A549 (cell line): ENCODE results near the gene U2AF1L4. TPM values are rescaled to one million over a fixed set of nuclear protein-coding genes. Genes with fewer than 3 reads are reported as not detected.

Experiments
- ATAC-seq, 2 experiments: fragments of 200-7000 bp in 1 of 2; fragments of >200 bp in 1 of 2; cut with Nextera tagmentation in 1 of 2; cut with Tn5 transposase in 1 of 2; 3 replicates each; pipeline versions ENCODE4 v1.8.0 to v1.9.1; 2018 to 2020; ENCODE audit warnings: mild to moderate bottlenecking in 1 of 2, moderate library complexity in 1 of 2
- CTCF ChIA-PET: fragments of 300-600 bp; sonication (Branson Sonifier 250); formaldehyde crosslinking; extraction: SDS; loops from one replicate; lab custom pipeline; 2021; ENCODE audit warnings: antibody characterized with exemption, inconsistent platforms; lab: Yijun Ruan, JAX
- POLR2A ChIA-PET: fragments of 350-600 bp; formaldehyde crosslinking; extraction: SDS; loops from one replicate; lab custom pipeline; 2021; ENCODE audit warnings: antibody characterized with exemption, inconsistent platforms; lab: Yijun Ruan, JAX
- DNase-seq, 2 experiments: peaks; one replicate each; pipeline versions ENCODE4 v3.0.0 to v3.0.0-alpha.2; 2011 to 2016; ENCODE audit warnings: low read depth in 1 of 2, low spot score in 1 of 2
- FAIRE-seq: peaks from 2 replicates; lab custom pipeline; 2011; peaks lifted over from hg19 to GRCh38; lab: Jason Lieb, UNC
- H3K27ac ChIP-seq, 2 experiments: fragments of >200 bp; sonication (Bioruptor Twin); formaldehyde crosslinking; 3 replicates each; pipeline ENCODE4 v1.5.1; 2016 to 2017
- H3K4me1 ChIP-seq: fragments of >200 bp; sonication (Bioruptor Twin); formaldehyde crosslinking; 3 replicates; pipeline ENCODE4 v1.6.1; 2016
- H3K4me2 ChIP-seq: fragments of >200 bp; sonication (Bioruptor Twin); formaldehyde crosslinking; 3 replicates; pipeline ENCODE4 v1.6.1; 2016
- H3K4me3 ChIP-seq: fragments of >200 bp; sonication (Bioruptor Twin); formaldehyde crosslinking; 3 replicates; pipeline ENCODE4 v1.5.1; 2016
- H3K9me3 ChIP-seq: fragments of >200 bp; sonication (Bioruptor Twin); formaldehyde crosslinking; 3 replicates; pipeline ENCODE4 v1.6.1; 2016
- BCL3 ChIP-seq: fragments of >200 bp; sonication (Bioruptor Twin); formaldehyde crosslinking; IDR thresholded peaks from 3 replicates; pipeline ENCODE4 v1.6.1; 2016
- BHLHE40 ChIP-seq: IDR thresholded peaks from 2 replicates; pipeline ENCODE4 v1.6.1; 2012; ENCODE audit warnings: low read depth, low read length, inconsistent platforms
- CBX8 ChIP-seq: fragments of 200-600 bp; sonication (generic); IDR thresholded peaks from 2 replicates; pipeline ENCODE4 v1.6.1; 2016
- E2F6 ChIP-seq: IDR thresholded peaks from 2 replicates; pipeline ENCODE4 v1.6.1; 2012; ENCODE audit warnings: low read depth, borderline replicate concordance
- EHF ChIP-seq: fragments of 250-450 bp; sonication (Bioruptor Pico); IDR thresholded peaks from 2 replicates; pipeline ENCODE4 v1.5.0; 2020; ENCODE audit warnings: mild to moderate bottlenecking
- ESRRA ChIP-seq: fragments of 150-350 bp; IDR thresholded peaks from 2 replicates; pipeline ENCODE4 v1.6.1; 2014; ENCODE audit warnings: mild to moderate bottlenecking, low read length, borderline replicate concordance
- FOSB ChIP-seq: fragments of 250-450 bp; sonication (Bioruptor Pico); IDR thresholded peaks from 2 replicates; pipeline ENCODE4 v1.5.0; 2020; ENCODE audit warnings: mild to moderate bottlenecking, moderate library complexity
- FOXS1 ChIP-seq: fragments of 250-450 bp; sonication (Bioruptor Pico); IDR thresholded peaks from 2 replicates; pipeline ENCODE4 v1.5.0; 2020; ENCODE audit warnings: mild to moderate bottlenecking, moderate library complexity
- HES2 ChIP-seq: fragments of >200 bp; sonication (Bioruptor Twin); formaldehyde crosslinking; IDR thresholded peaks from 2 replicates; pipeline ENCODE4 v1.6.1; 2016
- HOXA7 ChIP-seq: fragments of 250-450 bp; sonication (Bioruptor Pico); IDR thresholded peaks from 2 replicates; pipeline ENCODE4 v1.5.0; 2020; ENCODE audit warnings: mild to moderate bottlenecking, moderate library complexity
- HOXB13 ChIP-seq: fragments of 250-450 bp; sonication (Bioruptor Pico); IDR thresholded peaks from 2 replicates; pipeline ENCODE4 v1.5.0; 2020; ENCODE audit warnings: low read depth, mild to moderate bottlenecking, moderate library complexity
- MAFK ChIP-seq: fragments of 450-650 bp; IDR thresholded peaks from 2 replicates; pipeline ENCODE4 v1.6.1; 2014; ENCODE audit not compliant: partially characterized antibody
- PBX3 ChIP-seq: IDR thresholded peaks from 2 replicates; pipeline ENCODE4 v1.6.1; 2012
- POLR2AphosphoS2 ChIP-seq: conservative IDR thresholded peaks from 2 replicates; pipeline ENCODE4 v1.6.1; 2012; ENCODE audit warnings: low read length, improper control_type of control experiment, inconsistent platforms
- RCOR1 ChIP-seq: fragments of 150-350 bp; IDR thresholded peaks from 2 replicates; pipeline ENCODE4 v1.6.1; 2014; ENCODE audit warnings: antibody characterized with exemption, low read length, low read depth
- RNF2 ChIP-seq: fragments of 200-600 bp; sonication (generic); IDR thresholded peaks from 2 replicates; pipeline ENCODE4 v1.6.1; 2016; ENCODE audit warnings: low read depth, mild to moderate bottlenecking, antibody characterized with exemption, moderate library complexity, borderline replicate concordance
- USF2 ChIP-seq: fragments of 450-650 bp; IDR thresholded peaks from 2 replicates; pipeline ENCODE4 v1.6.1; 2014; ENCODE audit warnings: antibody characterized with exemption
- ZC3H11A ChIP-seq: fragments of 450-650 bp; IDR thresholded peaks from 2 replicates; pipeline ENCODE4 v1.6.1; 2014; ENCODE audit warnings: antibody characterized with exemption, mild to moderate bottlenecking
- ZNF302 ChIP-seq: fragments of 250-450 bp; sonication (Bioruptor Pico); IDR thresholded peaks from 2 replicates; pipeline ENCODE4 v1.9.0; 2021; ENCODE audit warnings: inconsistent platforms, mild to moderate bottlenecking, moderate library complexity
- ZSCAN20 ChIP-seq: fragments of 250-450 bp; sonication (Bioruptor Pico); IDR thresholded peaks from 2 replicates; pipeline ENCODE4 v1.8.0; 2022; ENCODE audit warnings: mild to moderate bottlenecking, moderate library complexity
- WGBS: methylation state at CpG from one replicate; pipeline ENCODE4 v1.1.6; 2017; ENCODE audit errors: missing lambda C conversion rate; 5-methylcytosine and 5-hydroxymethylcytosine counted together
- polyA plus RNA-seq, 4 experiments: library from polyadenylated mRNA; depleted of rRNA in 3 of 4; stranded (reverse); fragments of >200 nt; fragmentation: RNase III in 1 of 4; extraction: RNeasy Plus Mini Kit Qiagen cat#74134 plus additional on column Dnase treatment in 1 of 4; gene quantifications; 2 replicates in 3 of 4; 3 replicates in 1 of 4; pipeline ENCODE4 v1.2.3, GENCODE V29; 2011 to 2017

Gene U2AF1L4
- polyA plus RNA-seq, 2 of the 4 experiments (the other 2 are of a cell fraction) = 41.1 to 42.8 TPM

- POLR2A ChIA-PET = interaction anchor here (0.6 to 1.9 kb wide), 5 partner anchors 9 to 28 kb away, joined by 3 to 6 read pairs (median 4); no protein-coding TSS in a partner anchor
- CTCF ChIA-PET = interaction anchor here (0.6 to 3.2 kb wide), 12 partner anchors 10 to 217 kb away, joined by 3 to 32 read pairs (median 4); no protein-coding TSS in a partner anchor
Observed at GRCh38 chr19:35727053-35727955, 17.9 kb downstream of the U2AF1L4 start.

GRCh38 chr19:35725216-35725861 is 19.9 kb downstream of the U2AF1L4 start:
- FAIRE-seq (no peak), DNase-seq (no peak), ATAC-seq (no peak)
- H3K9me3 ChIP-seq = no peaks in the 10 kb centered on the region
- no peak overlapping the region for H3K4me3 ChIP-seq
- H3K4me1 ChIP-seq = no peaks in the 10 kb centered on the region
- H3K27ac ChIP-seq = no peak overlapping the region
- no peak overlapping the region for H3K4me2 ChIP-seq
- CTCF ChIA-PET = interaction anchor here (0.9 to 3.0 kb wide), 7 partner anchors 9 to 206 kb away, joined by 3 to 18 read pairs (median 3); no protein-coding TSS in a partner anchor
- POLR2A ChIA-PET = no interaction called here
- WGBS = 94% methylated on average over 23 of the region's 23 CpGs
- TF ChIP-seq ZSCAN20 = no peak
- TF ChIP-seq RCOR1 = no peak
- no peak for TF ChIP-seq FOSB
- no peak for TF ChIP-seq BHLHE40
- no peak for TF ChIP-seq BCL3
- TF ChIP-seq HES2 = no peak
- no peak for TF ChIP-seq HOXB13 (CRISPR knock-in tag)
- no peak for TF ChIP-seq ZC3H11A
- no peak for TF ChIP-seq HOXA7 (CRISPR knock-in tag)
- TF ChIP-seq POLR2AphosphoS2 = no peak
- TF ChIP-seq, all 56 proteins: peak for 0

More at GRCh38 chr19:35727053-35727955, 17.9 kb downstream of the U2AF1L4 start:
- no peak for DNase-seq
- Histone ChIP-seq H3K4me2 (no peak overlapping the region), H3K4me1 (no peaks in the 10 kb centered on the region), H3K9me3 (no peaks in the 10 kb centered on the region), H3K4me3 (no peak overlapping the region), H3K27ac (no peak overlapping the region)
- no peak for TF ChIP-seq HOXB13 (CRISPR knock-in tag)
- TF ChIP-seq MAFK = no peak
- no peak for TF ChIP-seq BCL3
- no peak for TF ChIP-seq FOXS1 (CRISPR knock-in tag)
- TF ChIP-seq POLR2AphosphoS2 = no peak
- TF ChIP-seq USF2 = no peak
- no peak for TF ChIP-seq EHF (CRISPR knock-in tag)
- no peak for TF ChIP-seq ESRRA
- TF ChIP-seq ZNF302 (CRISPR knock-in tag) = no peak
- no peak for TF ChIP-seq CBX8
- TF ChIP-seq E2F6 = no peak
- no peak for TF ChIP-seq PBX3
- no peak for TF ChIP-seq RCOR1
- no peak for TF ChIP-seq RNF2
- WGBS = 94% methylated on average over 25 of the region's 25 CpGs
- no peak for FAIRE-seq
- no peak for ATAC-seq
